GM23338 (cell line): ENCODE data around the gene CDV3. TPM values are rescaled to one million over a fixed set of nuclear protein-coding genes. Genes with fewer than 3 reads are reported as not detected.

ENCODE experiments used
- ATAC-seq: fragments of 200-7000 bp; cut with Tn5 transposase; 3 replicates; pipeline ENCODE4 v1.9.1; 2020
- DNase-seq: peaks from one replicate; pipeline ENCODE4 v3.0.0-alpha.2; 2015; ENCODE audit warnings: low spot score
- H2AFZ ChIP-seq: fragments of 200-600 bp; sonication (generic); 2 replicates; pipeline ENCODE4 v1.8.0; 2016; ENCODE audit warnings: antibody characterized with exemption, mild to moderate bottlenecking, moderate library complexity
- H3F3A ChIP-seq: fragments of 200-600 bp; sonication (generic); replicated peaks from 2 replicates; pipeline ENCODE4 v1.8.0; 2017; ENCODE audit warnings: antibody characterized with exemption, mixed run types, low read depth
- H3K27ac ChIP-seq: fragments of 200-600 bp; sonication (generic); 2 replicates; pipeline ENCODE4 v1.6.1; 2016; ENCODE audit warnings: low read depth
- H3K27me3 ChIP-seq: fragments of 200-600 bp; sonication (generic); 2 replicates; pipeline ENCODE4 v1.8.0; 2016; ENCODE audit warnings: mild to moderate bottlenecking, mixed run types, moderate library complexity; ENCODE audit not compliant: insufficient read depth
- H3K36me3 ChIP-seq: fragments of 200-600 bp; sonication (generic); 2 replicates; pipeline ENCODE4 v1.8.0; 2016; ENCODE audit warnings: mild to moderate bottlenecking; ENCODE audit not compliant: insufficient read depth
- H3K4me1 ChIP-seq: fragments of 200-600 bp; sonication (generic); 2 replicates; pipeline ENCODE4 v1.8.0; 2016; ENCODE audit warnings: mild to moderate bottlenecking, moderate library complexity; ENCODE audit not compliant: insufficient read depth
- H3K4me2 ChIP-seq: fragments of 200-600 bp; sonication (generic); 2 replicates; pipeline ENCODE4 v1.7.1; 2017; ENCODE audit warnings: mixed run types
- H3K4me3 ChIP-seq: fragments of 200-600 bp; sonication (generic); 2 replicates; pipeline ENCODE4 v1.6.1; 2016; ENCODE audit warnings: mixed run types
- H3K79me2 ChIP-seq: fragments of 200-600 bp; sonication (generic); replicated peaks from 2 replicates; pipeline ENCODE4 v1.8.0; 2017; ENCODE audit warnings: mild to moderate bottlenecking; ENCODE audit not compliant: insufficient read depth
- H3K9me2 ChIP-seq: fragments of 200-600 bp; sonication (generic); 2 replicates; pipeline ENCODE4 v1.8.0; 2017; ENCODE audit not compliant: insufficient read depth
- H4K20me1 ChIP-seq: fragments of 200-600 bp; sonication (generic); replicated peaks from 2 replicates; pipeline ENCODE4 v1.8.0; 2017; ENCODE audit warnings: mild to moderate bottlenecking; ENCODE audit not compliant: insufficient read depth
- H3K27ac Mint-ChIP-seq: 2 replicates; pipeline ENCODE4 v1.8.0; 2020; ENCODE audit warnings: inconsistent platforms, mild to moderate bottlenecking, moderate library complexity, mixed read lengths
- H3K27me3 Mint-ChIP-seq: 3 replicates; pipeline ENCODE4 v1.8.0; 2022; ENCODE audit warnings: low read depth, mild to moderate bottlenecking, moderate library complexity, mixed read lengths, inconsistent platforms; ENCODE audit not compliant: insufficient read depth, poor library complexity
- H3K36me3 Mint-ChIP-seq: 3 replicates; pipeline ENCODE4 v1.8.0; 2021; ENCODE audit warnings: low read depth, mild to moderate bottlenecking, inconsistent platforms, moderate library complexity, mixed read lengths
- H3K4me1 Mint-ChIP-seq: 3 replicates; pipeline ENCODE4 v1.8.0; 2020; ENCODE audit warnings: mild to moderate bottlenecking, inconsistent platforms, mixed read lengths
- H3K4me3 Mint-ChIP-seq: 3 replicates; pipeline ENCODE4 v1.8.0; 2021; ENCODE audit warnings: moderate library complexity, mild to moderate bottlenecking, inconsistent platforms, mixed read lengths
- H3K9me3 Mint-ChIP-seq: 3 replicates; pipeline ENCODE4 v1.8.0; 2020; ENCODE audit warnings: moderate library complexity, mild to moderate bottlenecking, inconsistent platforms, mixed read lengths
- JUNB ChIP-seq: IDR thresholded peaks from one replicate; pipeline ENCODE4 v1.6.1; 2016; ENCODE audit warnings: antibody characterized with exemption; ENCODE audit not compliant: unreplicated experiment
- STAT1 ChIP-seq: IDR thresholded peaks from one replicate; pipeline ENCODE4 v1.6.1; 2016; ENCODE audit warnings: antibody characterized with exemption; ENCODE audit not compliant: unreplicated experiment
- ZNF114 ChIP-seq: fragments of 250-450 bp; sonication (Bioruptor Pico); IDR thresholded peaks from 2 replicates; pipeline ENCODE4 v1.5.0; 2020; ENCODE audit warnings: mild to moderate bottlenecking, moderate library complexity
- polyA plus RNA-seq: library from polyadenylated mRNA; unstranded; fragments of >200 nt; fragmentation: Nextera tagmentation; extraction: Ambion mirVana; gene quantifications from 2 replicates; pipeline ENCODE4 v1.2.1, GENCODE V29; 2016
- total RNA-seq: library from RNA; depleted of rRNA; stranded (reverse); fragments of >200 nt; shearing (Covaris generic); gene quantifications from 2 replicates; pipeline ENCODE4 v1.2.3, GENCODE V29; 2014
- TF ChIP-seq, protein P1 (sequence below), 2 experiments: fragments of 200-600 bp in 1 of 2; sonication (generic) in 1 of 2; conservative IDR thresholded peaks; 2 replicates each; pipeline versions ENCODE4 v1.5.1 to v1.6.1; 2016 to 2017; ENCODE audit warnings: antibody characterized with exemption in 2 of 2, low read depth in 2 of 2, mild to moderate bottlenecking in 2 of 2, moderate library complexity in 1 of 2
- TF ChIP-seq, protein P2 (sequence below): fragments of 250-450 bp; sonication (Bioruptor Pico); IDR thresholded peaks from 2 replicates; pipeline ENCODE4 v1.5.0; 2020; ENCODE audit warnings: mild to moderate bottlenecking, moderate library complexity
- TF ChIP-seq, protein P3 (sequence below): IDR thresholded peaks from one replicate; pipeline ENCODE4 v1.6.1; 2018; ENCODE audit warnings: antibody characterized with exemption; ENCODE audit not compliant: unreplicated experiment

CDV3 gene
- total and polyA plus RNA-seq, 2 experiments from 2014 or later, result 36.6 to 119 TPM

DNA sequence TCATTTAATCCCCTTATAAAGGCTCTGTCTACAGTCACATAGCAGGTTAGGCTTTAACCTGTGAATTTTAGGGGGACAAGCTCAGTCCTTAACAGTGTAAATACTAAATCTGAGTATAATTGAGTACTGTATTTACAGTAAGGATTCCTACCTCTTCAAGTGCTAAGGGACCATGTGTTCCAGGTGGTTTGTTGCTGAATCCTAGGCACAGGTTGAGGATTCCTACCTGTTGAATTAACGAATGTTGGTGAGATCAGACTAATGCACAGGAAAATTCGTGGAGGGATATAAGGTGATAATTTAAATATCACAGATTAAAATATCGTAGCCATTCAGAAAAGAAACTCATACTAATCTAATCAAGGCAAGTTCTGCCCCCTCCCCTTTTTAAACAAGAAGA, 24.9 kb downstream of the CDV3 start:
- Histone ChIP-seq H2AFZ (no peak overlapping the region), H4K20me1 (no peaks in the 10 kb centered on the region), H3K4me2 (no peak overlapping the region), H3K27ac (no peak overlapping the region), H3K79me2 (no peaks in the 10 kb centered on the region), H3K4me3 (no peak overlapping the region), H3K36me3 (no peaks in the 10 kb centered on the region), H3K9me2 (no peaks in the 10 kb centered on the region), H3K4me1 (peaks cover 7% of the 10 kb centered on the region; the same call in 1 of the 2 replicates), H3F3A (no peaks in the 10 kb centered on the region), H3K27me3 (no peaks in the 10 kb centered on the region)
- Mint-ChIP-seq H3K4me1 (no peaks in the 10 kb centered on the region), H3K27ac (no peak overlapping the region), H3K27me3 (peaks cover 1% of the 10 kb centered on the region), H3K9me3 (no peaks in the 10 kb centered on the region), H3K36me3 (peaks cover 8% of the 10 kb centered on the region; the same call in 1 of the 3 replicates), H3K4me3 (no peak overlapping the region)
- DNase-seq (no peak), ATAC-seq (peak; percentile 21; the same call in 1 of the 3 replicates)
- TF ChIP-seq, protein P1, sequence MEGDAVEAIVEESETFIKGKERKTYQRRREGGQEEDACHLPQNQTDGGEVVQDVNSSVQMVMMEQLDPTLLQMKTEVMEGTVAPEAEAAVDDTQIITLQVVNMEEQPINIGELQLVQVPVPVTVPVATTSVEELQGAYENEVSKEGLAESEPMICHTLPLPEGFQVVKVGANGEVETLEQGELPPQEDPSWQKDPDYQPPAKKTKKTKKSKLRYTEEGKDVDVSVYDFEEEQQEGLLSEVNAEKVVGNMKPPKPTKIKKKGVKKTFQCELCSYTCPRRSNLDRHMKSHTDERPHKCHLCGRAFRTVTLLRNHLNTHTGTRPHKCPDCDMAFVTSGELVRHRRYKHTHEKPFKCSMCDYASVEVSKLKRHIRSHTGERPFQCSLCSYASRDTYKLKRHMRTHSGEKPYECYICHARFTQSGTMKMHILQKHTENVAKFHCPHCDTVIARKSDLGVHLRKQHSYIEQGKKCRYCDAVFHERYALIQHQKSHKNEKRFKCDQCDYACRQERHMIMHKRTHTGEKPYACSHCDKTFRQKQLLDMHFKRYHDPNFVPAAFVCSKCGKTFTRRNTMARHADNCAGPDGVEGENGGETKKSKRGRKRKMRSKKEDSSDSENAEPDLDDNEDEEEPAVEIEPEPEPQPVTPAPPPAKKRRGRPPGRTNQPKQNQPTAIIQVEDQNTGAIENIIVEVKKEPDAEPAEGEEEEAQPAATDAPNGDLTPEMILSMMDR (conservative IDR thresholded peaks at IDR 0.05; ENCODE audit: low read depth in 2 of 2), result no peak
- TF ChIP-seq, protein P2, sequence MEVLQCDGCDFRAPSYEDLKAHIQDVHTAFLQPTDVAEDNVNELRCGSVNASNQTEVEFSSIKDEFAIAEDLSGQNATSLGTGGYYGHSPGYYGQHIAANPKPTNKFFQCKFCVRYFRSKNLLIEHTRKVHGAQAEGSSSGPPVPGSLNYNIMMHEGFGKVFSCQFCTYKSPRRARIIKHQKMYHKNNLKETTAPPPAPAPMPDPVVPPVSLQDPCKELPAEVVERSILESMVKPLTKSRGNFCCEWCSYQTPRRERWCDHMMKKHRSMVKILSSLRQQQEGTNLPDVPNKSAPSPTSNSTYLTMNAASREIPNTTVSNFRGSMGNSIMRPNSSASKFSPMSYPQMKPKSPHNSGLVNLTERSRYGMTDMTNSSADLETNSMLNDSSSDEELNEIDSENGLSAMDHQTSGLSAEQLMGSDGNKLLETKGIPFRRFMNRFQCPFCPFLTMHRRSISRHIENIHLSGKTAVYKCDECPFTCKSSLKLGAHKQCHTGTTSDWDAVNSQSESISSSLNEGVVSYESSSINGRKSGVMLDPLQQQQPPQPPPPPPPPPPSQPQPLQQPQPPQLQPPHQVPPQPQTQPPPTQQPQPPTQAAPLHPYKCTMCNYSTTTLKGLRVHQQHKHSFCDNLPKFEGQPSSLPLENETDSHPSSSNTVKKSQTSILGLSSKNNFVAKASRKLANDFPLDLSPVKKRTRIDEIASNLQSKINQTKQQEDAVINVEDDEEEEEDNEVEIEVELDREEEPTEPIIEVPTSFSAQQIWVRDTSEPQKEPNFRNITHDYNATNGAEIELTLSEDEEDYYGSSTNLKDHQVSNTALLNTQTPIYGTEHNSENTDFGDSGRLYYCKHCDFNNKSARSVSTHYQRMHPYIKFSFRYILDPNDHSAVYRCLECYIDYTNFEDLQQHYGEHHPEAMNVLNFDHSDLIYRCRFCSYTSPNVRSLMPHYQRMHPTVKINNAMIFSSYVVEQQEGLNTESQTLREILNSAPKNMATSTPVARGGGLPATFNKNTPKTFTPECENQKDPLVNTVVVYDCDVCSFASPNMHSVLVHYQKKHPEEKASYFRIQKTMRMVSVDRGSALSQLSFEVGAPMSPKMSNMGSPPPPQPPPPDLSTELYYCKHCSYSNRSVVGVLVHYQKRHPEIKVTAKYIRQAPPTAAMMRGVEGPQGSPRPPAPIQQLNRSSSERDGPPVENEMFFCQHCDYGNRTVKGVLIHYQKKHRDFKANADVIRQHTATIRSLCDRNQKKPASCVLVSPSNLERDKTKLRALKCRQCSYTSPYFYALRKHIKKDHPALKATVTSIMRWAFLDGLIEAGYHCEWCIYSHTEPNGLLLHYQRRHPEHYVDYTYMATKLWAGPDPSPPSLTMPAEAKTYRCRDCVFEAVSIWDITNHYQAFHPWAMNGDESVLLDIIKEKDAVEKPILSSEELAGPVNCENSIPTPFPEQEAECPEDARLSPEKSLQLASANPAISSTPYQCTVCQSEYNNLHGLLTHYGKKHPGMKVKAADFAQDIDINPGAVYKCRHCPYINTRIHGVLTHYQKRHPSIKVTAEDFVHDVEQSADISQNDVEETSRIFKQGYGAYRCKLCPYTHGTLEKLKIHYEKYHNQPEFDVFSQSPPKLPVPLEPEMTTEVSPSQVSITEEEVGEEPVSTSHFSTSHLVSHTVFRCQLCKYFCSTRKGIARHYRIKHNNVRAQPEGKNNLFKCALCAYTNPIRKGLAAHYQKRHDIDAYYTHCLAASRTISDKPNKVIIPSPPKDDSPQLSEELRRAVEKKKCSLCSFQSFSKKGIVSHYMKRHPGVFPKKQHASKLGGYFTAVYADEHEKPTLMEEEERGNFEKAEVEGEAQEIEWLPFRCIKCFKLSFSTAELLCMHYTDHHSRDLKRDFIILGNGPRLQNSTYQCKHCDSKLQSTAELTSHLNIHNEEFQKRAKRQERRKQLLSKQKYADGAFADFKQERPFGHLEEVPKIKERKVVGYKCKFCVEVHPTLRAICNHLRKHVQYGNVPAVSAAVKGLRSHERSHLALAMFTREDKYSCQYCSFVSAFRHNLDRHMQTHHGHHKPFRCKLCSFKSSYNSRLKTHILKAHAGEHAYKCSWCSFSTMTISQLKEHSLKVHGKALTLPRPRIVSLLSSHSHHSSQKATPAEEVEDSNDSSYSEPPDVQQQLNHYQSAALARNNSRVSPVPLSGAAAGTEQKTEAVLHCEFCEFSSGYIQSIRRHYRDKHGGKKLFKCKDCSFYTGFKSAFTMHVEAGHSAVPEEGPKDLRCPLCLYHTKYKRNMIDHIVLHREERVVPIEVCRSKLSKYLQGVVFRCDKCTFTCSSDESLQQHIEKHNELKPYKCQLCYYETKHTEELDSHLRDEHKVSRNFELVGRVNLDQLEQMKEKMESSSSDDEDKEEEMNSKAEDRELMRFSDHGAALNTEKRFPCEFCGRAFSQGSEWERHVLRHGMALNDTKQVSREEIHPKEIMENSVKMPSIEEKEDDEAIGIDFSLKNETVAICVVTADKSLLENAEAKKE, result no peak
- TF ChIP-seq, protein P3, sequence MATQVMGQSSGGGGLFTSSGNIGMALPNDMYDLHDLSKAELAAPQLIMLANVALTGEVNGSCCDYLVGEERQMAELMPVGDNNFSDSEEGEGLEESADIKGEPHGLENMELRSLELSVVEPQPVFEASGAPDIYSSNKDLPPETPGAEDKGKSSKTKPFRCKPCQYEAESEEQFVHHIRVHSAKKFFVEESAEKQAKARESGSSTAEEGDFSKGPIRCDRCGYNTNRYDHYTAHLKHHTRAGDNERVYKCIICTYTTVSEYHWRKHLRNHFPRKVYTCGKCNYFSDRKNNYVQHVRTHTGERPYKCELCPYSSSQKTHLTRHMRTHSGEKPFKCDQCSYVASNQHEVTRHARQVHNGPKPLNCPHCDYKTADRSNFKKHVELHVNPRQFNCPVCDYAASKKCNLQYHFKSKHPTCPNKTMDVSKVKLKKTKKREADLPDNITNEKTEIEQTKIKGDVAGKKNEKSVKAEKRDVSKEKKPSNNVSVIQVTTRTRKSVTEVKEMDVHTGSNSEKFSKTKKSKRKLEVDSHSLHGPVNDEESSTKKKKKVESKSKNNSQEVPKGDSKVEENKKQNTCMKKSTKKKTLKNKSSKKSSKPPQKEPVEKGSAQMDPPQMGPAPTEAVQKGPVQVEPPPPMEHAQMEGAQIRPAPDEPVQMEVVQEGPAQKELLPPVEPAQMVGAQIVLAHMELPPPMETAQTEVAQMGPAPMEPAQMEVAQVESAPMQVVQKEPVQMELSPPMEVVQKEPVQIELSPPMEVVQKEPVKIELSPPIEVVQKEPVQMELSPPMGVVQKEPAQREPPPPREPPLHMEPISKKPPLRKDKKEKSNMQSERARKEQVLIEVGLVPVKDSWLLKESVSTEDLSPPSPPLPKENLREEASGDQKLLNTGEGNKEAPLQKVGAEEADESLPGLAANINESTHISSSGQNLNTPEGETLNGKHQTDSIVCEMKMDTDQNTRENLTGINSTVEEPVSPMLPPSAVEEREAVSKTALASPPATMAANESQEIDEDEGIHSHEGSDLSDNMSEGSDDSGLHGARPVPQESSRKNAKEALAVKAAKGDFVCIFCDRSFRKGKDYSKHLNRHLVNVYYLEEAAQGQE, result no peak
- TF ChIP-seq ZNF114 (CRISPR knock-in tag) (no peak), STAT1 (no peak), JUNB (no peak)
